ENCODE data around the gene CADM4. TPM values are rescaled to one million over a fixed set of nuclear protein-coding genes. Genes with fewer than 3 reads are reported as not detected.

Gene CADM4
- total and polyA plus RNA-seq, 9 of the 15 experiments (the other 6 are each of a cell fraction or from before 2014, with no cell fraction given), result 0.03 to 4.6 (median 1.3) TPM

GRCh38 chr19:43575955-43576878 lies 63.4 kb downstream of the CADM4 start:
- Histone ChIP-seq H3K27me3 (ENCODE audit: control insufficient read depth in 2 of 2, insufficient read depth in 2 of 2, low read length in 2 of 2) (no peaks in the 10 kb centered on the region; a peak in 1 of 5 replicates), H3K9ac (ENCODE audit: insufficient read depth in 1 of 2, low read depth in 2 of 2, low read length in 2 of 2) (peak overlapping the region; percentile 17 to 74; a peak in 3 of 4 replicates), H3K4me3 (no peak overlapping the region), H3K9me3 (replicated peaks; ENCODE audit: control insufficient read depth, insufficient read depth, low read depth, low read length) (no peaks in the 10 kb centered on the region), H3K9me1 (ENCODE audit: control insufficient read depth, insufficient read depth, low read length) (no peaks in the 10 kb centered on the region), H4K20me1 (replicated peaks; ENCODE audit: control insufficient read depth, insufficient read depth, low read length) (no peaks in the 10 kb centered on the region), H3K79me2 (ENCODE audit: control insufficient read depth, insufficient read depth, low read length) (peaks cover 12% of the 10 kb centered on the region), H2AFZ (ENCODE audit: low read depth, low read length) (peak overlapping the region; percentile 85), H3K4me2 (ENCODE audit: insufficient read depth, low read length) (peak overlapping the region; percentile 48), H3K4me1 (replicated peaks in 1 of 2; ENCODE audit: control insufficient read depth in 2 of 2, insufficient read depth in 2 of 2, low read length in 2 of 2) (peaks cover 7 to 25% of the 10 kb centered on the region in 2 experiments; a peak in 4 of 5 replicates), H3K27ac (ENCODE audit: extremely low read depth, low read depth, low read length) (no peak overlapping the region), H3K36me3 (ENCODE audit: control insufficient read depth, insufficient read depth, low read length) (peaks cover 8% of the 10 kb centered on the region; the same call in 2 of the 3 replicates)
- DNase-seq (ENCODE audit: extremely low read depth in 1 of 4, low spot score in 3 of 4) (no peak), ATAC-seq (no peak), FAIRE-seq (no peak)
- CTCF ChIA-PET (ENCODE audit: low intra/inter-chr PET ratio), result no interaction called here
- WGBS (ENCODE audit: insufficient coverage, low coverage, missing lambda C conversion rate), result 78% methylated on average over 36 of the region's 37 CpGs
- POLR2A ChIA-PET, result interaction anchor here (0.6 to 1.5 kb wide), 2 partner anchors 20 to 189 kb away, joined by 3 to 5 read pairs; partner anchors contain the start of genes IRGQ and ZNF576
- TF ChIP-seq EP400 (IDR thresholded peaks at IDR 0.05) (0 out of 2 replicates have a peak, but pooled peaks have one; percentile 2), TCF7L2 (IDR thresholded peaks at IDR 0.05; ENCODE audit: low read depth, low read length) (no peak), ATF6 (CRISPR knock-in tag; IDR thresholded peaks at IDR 0.05) (no peak), POU5F1 (IDR thresholded peaks at IDR 0.05; ENCODE audit: borderline replicate concordance, low read depth, low read length, partially characterized antibody) (no peak), SAFB (IDR thresholded peaks at IDR 0.05; ENCODE audit: borderline replicate concordance, low read depth, low read length) (no peak), MLLT1 (IDR thresholded peaks at IDR 0.05) (0 out of 4 replicates have a peak, but pooled peaks of 1 of the 2 experiments have one; percentile 19)
- intact Hi-C loops (cut with micrococcal nuclease) (loop anchor here (1.0 kb wide), 1 partner anchor 20 kb away; the partner anchor contains the start of genes IRGQ and ZNF576), in situ Hi-C loops (cut with MboI) (no loop called here)
- no TSS peak for BruUV-seq (replicated peaks)
